Measurements from ENCODE around the gene NKAIN2. TPM values are rescaled to one million over a fixed set of nuclear protein-coding genes. Genes with fewer than 3 reads are reported as not detected.
"Not testable (repeated sequence)": the region's sequence is repeated elsewhere in the genome, so short reads cannot be mapped to it uniquely, and the experiment has no call there.

The NKAIN2 gene
- polyA plus RNA-seq, 1 of the 3 experiments (the other 2 are of a cell fraction): not detected

DNA sequence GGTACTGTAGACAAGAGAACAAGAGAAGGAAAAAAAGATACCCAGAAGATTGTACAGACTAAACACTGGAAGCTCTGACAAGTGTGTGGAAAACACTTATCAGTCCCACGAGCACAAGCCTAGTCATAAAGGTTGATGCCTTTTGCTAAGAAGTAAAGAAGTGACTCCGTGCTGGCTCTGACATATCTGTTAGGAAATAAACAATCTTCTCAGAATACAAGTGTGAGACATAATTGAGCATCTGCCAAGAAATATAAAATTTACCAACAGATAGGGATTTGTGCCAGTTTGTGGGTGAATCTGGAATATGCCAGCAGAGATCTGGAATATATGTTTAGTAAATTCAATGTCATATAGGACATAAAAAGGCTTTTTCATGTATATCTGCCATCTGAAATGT is 899.9 kb downstream of the NKAIN2 start (continued):
- no peak for TF ChIP-seq JUND (IDR thresholded peaks at IDR 0.05)
- no peak for TF ChIP-seq EZH2phosphoT487 (IDR thresholded peaks at IDR 0.05; ENCODE audit: borderline replicate concordance, low read depth)

GRCh38 chr6:124712532-124712931 is 908.9 kb downstream of the NKAIN2 start:
- H3K9ac ChIP-seq; DNase-seq; H3K27me3 ChIP-seq (ENCODE audit: insufficient read depth); H3K4me3 ChIP-seq (ENCODE audit: low read depth in 2 of 2, low read length in 1 of 2); H4K20me1 ChIP-seq (ENCODE audit: insufficient read depth); H3K9me2 ChIP-seq; H2AFZ ChIP-seq (ENCODE audit: low read depth); H3K36me3 ChIP-seq (replicated peaks in 1 of 2; ENCODE audit: control insufficient read depth in 1 of 2, insufficient read depth in 2 of 2, low read length in 1 of 2); POLR2A ChIA-PET; H3K27ac ChIP-seq (ENCODE audit: low read depth in 2 of 2, low read length in 1 of 2); H3K9me3 ChIP-seq; H3K4me2 ChIP-seq; CTCF ChIA-PET; H3K4me1 ChIP-seq (ENCODE audit: control insufficient read depth in 1 of 2, insufficient read depth in 2 of 2, low read depth in 1 of 2, low read length in 1 of 2); H3K79me2 ChIP-seq (ENCODE audit: insufficient read depth); H3F3A ChIP-seq (replicated peaks; ENCODE audit: insufficient read depth): not testable (repeated sequence)
- 46% methylated on average over 12 of the region's 17 CpGs for WGBS (ENCODE audit: low lambda C conversion rate)

DNA sequence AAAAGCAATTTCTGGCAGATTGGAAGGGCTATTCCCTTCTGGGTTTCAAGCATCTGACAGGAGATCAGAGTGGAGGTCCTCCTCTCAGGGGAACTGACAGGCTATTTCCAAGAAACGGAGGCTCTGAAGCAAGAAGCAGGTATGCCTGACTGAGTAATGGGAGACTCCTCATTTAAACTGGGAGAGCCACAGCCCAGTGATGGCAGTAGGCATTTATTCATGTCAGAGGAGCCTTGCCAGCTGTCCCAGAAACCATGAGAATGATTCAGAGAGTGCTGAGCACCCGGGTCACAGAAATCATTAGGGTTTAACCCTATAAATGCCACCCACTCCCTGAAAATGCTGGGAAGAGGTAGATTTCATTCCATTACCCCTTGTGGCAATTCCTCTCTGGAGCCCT is 911.1 kb downstream of the NKAIN2 start:
- no peak overlapping the region for H3K27ac ChIP-seq (ENCODE audit: low read depth in 2 of 2, low read length in 1 of 2)

GRCh38 chr6:124719913-124720312 is 916.2 kb downstream of the NKAIN2 start:
- Histone ChIP-seq H3K27me3 (ENCODE audit: insufficient read depth) (no peaks in the 10 kb centered on the region), H3F3A (replicated peaks; ENCODE audit: insufficient read depth) (no peaks in the 10 kb centered on the region), H3K36me3 (replicated peaks in 1 of 2; ENCODE audit: control insufficient read depth in 1 of 2, insufficient read depth in 2 of 2, low read length in 1 of 2) (no peaks in the 10 kb centered on the region), H3K9me2 (no peaks in the 10 kb centered on the region), H3K9me3 (no peaks in the 10 kb centered on the region), H3K79me2 (ENCODE audit: insufficient read depth) (no peaks in the 10 kb centered on the region), H3K4me1 (ENCODE audit: control insufficient read depth in 1 of 2, insufficient read depth in 2 of 2, low read depth in 1 of 2, low read length in 1 of 2) (no peaks in the 10 kb centered on the region), H3K4me3 (ENCODE audit: low read depth in 2 of 2, low read length in 1 of 2) (no peak overlapping the region), H3K27ac (ENCODE audit: low read depth in 2 of 2, low read length in 1 of 2) (no peak overlapping the region), H2AFZ (ENCODE audit: low read depth) (no peak overlapping the region), H3K9ac (no peak overlapping the region), H3K4me2 (no peak overlapping the region), H4K20me1 (ENCODE audit: insufficient read depth) (no peaks in the 10 kb centered on the region)
- no peak for DNase-seq
- POLR2A ChIA-PET: no interaction called here
- TF ChIP-seq TAF1 (IDR thresholded peaks at IDR 0.05; ENCODE audit: borderline replicate concordance, low read depth, low read length) (no peak), YY1 (IDR thresholded peaks at IDR 0.05; ENCODE audit: low read depth) (no peak), FOXJ3 (CRISPR knock-in tag; IDR thresholded peaks at IDR 0.05) (no peak)
- CTCF ChIA-PET: no interaction called here

More for the DNA sequence above, 911.1 kb downstream of the NKAIN2 start:
- H3K36me3 ChIP-seq (replicated peaks in 1 of 2; ENCODE audit: control insufficient read depth in 1 of 2, insufficient read depth in 2 of 2, low read length in 1 of 2): no peaks in the 10 kb centered on the region
- H3K9ac ChIP-seq: no peak overlapping the region
- H3K4me1 ChIP-seq (ENCODE audit: control insufficient read depth in 1 of 2, insufficient read depth in 2 of 2, low read depth in 1 of 2, low read length in 1 of 2): no peaks in the 10 kb centered on the region
- H3K4me2 ChIP-seq: no peak overlapping the region
- H4K20me1 ChIP-seq (ENCODE audit: insufficient read depth): no peaks in the 10 kb centered on the region
- no peaks in the 10 kb centered on the region for H3K9me3 ChIP-seq
- H3K4me3 ChIP-seq (ENCODE audit: low read depth in 2 of 2, low read length in 1 of 2): no peak overlapping the region
- H3F3A ChIP-seq (replicated peaks; ENCODE audit: insufficient read depth): no peaks in the 10 kb centered on the region
- ChIA-PET CTCF (no interaction called here), POLR2A (no interaction called here)
- no peak for TF ChIP-seq ZBTB33 (IDR thresholded peaks at IDR 0.05; ENCODE audit: borderline replicate concordance, low read depth)
- WGBS (ENCODE audit: low lambda C conversion rate): 0% methylated on average over 2 of the region's 2 CpGs
- no peak for DNase-seq
- H3K9me2 ChIP-seq: no peaks in the 10 kb centered on the region
- H3K79me2 ChIP-seq (ENCODE audit: insufficient read depth): no peaks in the 10 kb centered on the region
- no peaks in the 10 kb centered on the region for H3K27me3 ChIP-seq (ENCODE audit: insufficient read depth)
- H2AFZ ChIP-seq (ENCODE audit: low read depth): no peak overlapping the region

Measured in SK-N-SH (cell line).